H9 (cell line): ENCODE data around the gene NDNF. TPM values are rescaled to one million over a fixed set of nuclear protein-coding genes. Genes with fewer than 3 reads are reported as not detected.
A peak's percentile ranks its signal among the peaks of the same experiment; 100 is the strongest.

ENCODE experiments used
- DNase-seq: peaks from one replicate; pipeline ENCODE4 v3.0.0-alpha.2; 2017
- H2AFZ ChIP-seq: one replicate; pipeline ENCODE4 v1.6.1; 2013; ENCODE audit warnings: mild to moderate bottlenecking, low read length, control low read depth, moderate library complexity
- H2AK5ac ChIP-seq: 2 replicates; pipeline ENCODE4 v1.6.1; 2013; ENCODE audit warnings: low read length, control low read depth, mixed read lengths; ENCODE audit not compliant: insufficient read length
- H2BK120ac ChIP-seq: one replicate; pipeline ENCODE4 v1.6.1; 2013; ENCODE audit warnings: low read depth, mild to moderate bottlenecking, low read length, control low read depth, inconsistent platforms; ENCODE audit not compliant: poor library complexity, severe bottlenecking
- H2BK12ac ChIP-seq: 2 replicates; pipeline ENCODE4 v1.6.1; 2013; ENCODE audit warnings: low read length, control low read depth, mixed read lengths, low read depth; ENCODE audit not compliant: insufficient read length
- H2BK15ac ChIP-seq: 2 replicates; pipeline ENCODE4 v1.6.1; 2013; ENCODE audit warnings: low read depth, low read length, control low read depth
- H2BK20ac ChIP-seq: one replicate; pipeline ENCODE4 v1.6.1; 2013; ENCODE audit warnings: low read depth, mild to moderate bottlenecking, low read length, control low read depth, inconsistent platforms; ENCODE audit not compliant: poor library complexity, severe bottlenecking
- H2BK5ac ChIP-seq: 2 replicates; pipeline ENCODE4 v1.6.1; 2013; ENCODE audit warnings: low read length, control low read depth, mixed read lengths; ENCODE audit not compliant: insufficient read length
- H3K14ac ChIP-seq: 2 replicates; pipeline ENCODE4 v1.6.1; 2013; ENCODE audit warnings: low read length, control low read depth; ENCODE audit not compliant: insufficient read depth
- H3K18ac ChIP-seq: 2 replicates; pipeline ENCODE4 v1.6.1; 2013; ENCODE audit warnings: low read depth, mild to moderate bottlenecking, mixed read lengths, low read length, control low read depth; ENCODE audit not compliant: insufficient read length
- H3K23ac ChIP-seq: 2 replicates; pipeline ENCODE4 v1.6.1; 2013; ENCODE audit warnings: low read length, control low read depth, mixed read lengths, low read depth; ENCODE audit not compliant: insufficient read length
- H3K23me2 ChIP-seq: 2 replicates; pipeline ENCODE4 v1.6.1; 2013; ENCODE audit warnings: low read depth, mild to moderate bottlenecking, mixed read lengths, low read length, control low read depth; ENCODE audit not compliant: insufficient read length, poor library complexity, severe bottlenecking
- H3K27ac ChIP-seq: 2 replicates; pipeline ENCODE4 v1.5.1; 2013; ENCODE audit warnings: low read length, control low read depth, mixed read lengths, low read depth; ENCODE audit not compliant: insufficient read length
- H3K27me3 ChIP-seq: 2 replicates; pipeline ENCODE4 v1.6.1; 2013; ENCODE audit warnings: low read length, control low read depth, inconsistent platforms; ENCODE audit not compliant: insufficient read depth
- H3K4ac ChIP-seq: 2 replicates; pipeline ENCODE4 v1.6.1; 2013; ENCODE audit warnings: low read depth, mild to moderate bottlenecking, control low read depth, inconsistent platforms, low read length, moderate library complexity
- H3K4me1 ChIP-seq: 2 replicates; pipeline ENCODE4 v1.6.1; 2013; ENCODE audit warnings: low read length, control low read depth, inconsistent platforms; ENCODE audit not compliant: insufficient read depth
- H3K4me2 ChIP-seq: 2 replicates; pipeline ENCODE4 v1.6.1; 2013; ENCODE audit warnings: low read length, control low read depth, mixed read lengths; ENCODE audit not compliant: insufficient read length, insufficient read depth
- H3K56ac ChIP-seq: 2 replicates; pipeline ENCODE4 v1.6.1; 2013; ENCODE audit warnings: low read depth, mild to moderate bottlenecking, mixed read lengths, low read length, control low read depth; ENCODE audit not compliant: insufficient read length
- H3K79me1 ChIP-seq: 2 replicates; pipeline ENCODE4 v1.6.1; 2013; ENCODE audit warnings: low read depth, mild to moderate bottlenecking, moderate library complexity, low read length, control low read depth, inconsistent platforms; ENCODE audit not compliant: insufficient read depth, poor library complexity, severe bottlenecking
- H3K79me2 ChIP-seq: 2 replicates; pipeline ENCODE4 v1.6.1; 2013; ENCODE audit warnings: low read length, control low read depth, inconsistent platforms; ENCODE audit not compliant: insufficient read depth
- H3K9ac ChIP-seq: 2 replicates; pipeline ENCODE4 v1.6.1; 2013; ENCODE audit warnings: low read length, control low read depth, mixed read lengths; ENCODE audit not compliant: insufficient read length; ENCODE audit errors: extremely low read depth
- H3K9me3 ChIP-seq: one replicate; pipeline ENCODE4 v1.6.1; 2013; ENCODE audit warnings: low read depth, low read length, inconsistent platforms; ENCODE audit not compliant: control insufficient read depth
- H3T11ph ChIP-seq: one replicate; pipeline ENCODE4 v1.6.1; 2013; ENCODE audit warnings: mild to moderate bottlenecking, low read length, control low read depth, inconsistent platforms
- H4K20me1 ChIP-seq: one replicate; pipeline ENCODE4 v1.6.1; 2013; ENCODE audit not compliant: control insufficient read depth, insufficient read length, insufficient read depth
- H4K5ac ChIP-seq: 2 replicates; pipeline ENCODE4 v1.6.1; 2013; ENCODE audit warnings: low read depth, mild to moderate bottlenecking, mixed read lengths, low read length, control low read depth; ENCODE audit not compliant: insufficient read length
- H4K8ac ChIP-seq: replicated peaks from 2 replicates; pipeline ENCODE4 v1.6.1; 2013; ENCODE audit warnings: low read length, control low read depth, mixed read lengths, low read depth; ENCODE audit not compliant: insufficient read length
- H4K91ac ChIP-seq: 2 replicates; pipeline ENCODE4 v1.6.1; 2013; ENCODE audit warnings: low read depth, mild to moderate bottlenecking, moderate library complexity, mixed read lengths, low read length, control low read depth; ENCODE audit not compliant: insufficient read length
- H3K27ac Mint-ChIP-seq, 3 experiments: 2 replicates in 2 of 3; 3 replicates in 1 of 3; pipeline ENCODE4 v1.8.0; 2020 to 2021; ENCODE audit warnings: mixed read lengths in 3 of 3, mild to moderate bottlenecking in 1 of 3, moderate library complexity in 1 of 3
- H3K27me3 Mint-ChIP-seq: 2 replicates; pipeline ENCODE4 v1.8.0; 2021; ENCODE audit warnings: low read depth, mild to moderate bottlenecking, moderate library complexity, mixed read lengths
- H3K36me3 Mint-ChIP-seq, 3 experiments: 2 replicates in 2 of 3; 3 replicates in 1 of 3; pipeline ENCODE4 v1.8.0; 2020 to 2021; ENCODE audit warnings: low read depth in 3 of 3, mixed read lengths in 3 of 3; ENCODE audit not compliant: insufficient read depth in 1 of 3
- H3K4me1 Mint-ChIP-seq, 2 experiments: 2 replicates each; pipeline ENCODE4 v1.8.0; 2020; ENCODE audit warnings: mixed read lengths in 2 of 2
- H3K4me3 Mint-ChIP-seq, 2 experiments: 2 replicates in 1 of 2; 3 replicates in 1 of 2; pipeline ENCODE4 v1.8.0; 2020 to 2021; ENCODE audit warnings: mild to moderate bottlenecking in 2 of 2, mixed read lengths in 2 of 2, moderate library complexity in 1 of 2
- H3K9me3 Mint-ChIP-seq, 2 experiments: 2 replicates in 1 of 2; 3 replicates in 1 of 2; pipeline ENCODE4 v1.8.0; 2020; ENCODE audit warnings: mild to moderate bottlenecking in 2 of 2, mixed read lengths in 2 of 2, moderate library complexity in 1 of 2
- CTCF ChIP-seq: fragments of 200-600 bp; sonication (generic); conservative IDR thresholded peaks from 3 replicates; pipeline ENCODE4 v1.8.0; 2021; ENCODE audit warnings: antibody characterized with exemption, mild to moderate bottlenecking
- WGBS: extraction: QIAGEN DNeasy Blood & Tissue Kit; methylation state at CpG from one replicate; pipeline ENCODE4 v1.1.7; 2013; ENCODE audit warnings: missing lambda C conversion rate, low lambda C conversion rate, mixed read lengths; ENCODE audit not compliant: insufficient read length; ENCODE audit errors: extremely low coverage; 5-methylcytosine and 5-hydroxymethylcytosine counted together
- total RNA-seq: library from RNA; stranded (reverse); gene quantifications from 2 replicates; pipeline ENCODE4 v1.2.1, GENCODE V29; 2021

Gene NDNF
- total RNA-seq, 1 experiment from 2014 or later = 0.17 TPM

GRCh38 chr4:121096629-121097028 lies 24.3 kb upstream of the NDNF start:
- no peak overlapping the region for H3K23ac ChIP-seq
- no peak overlapping the region for H2AFZ ChIP-seq
- no peak overlapping the region for H3K4me2 ChIP-seq
- no peak overlapping the region for H3K4ac ChIP-seq
- DNase-seq = no peak
- no peaks in the 10 kb centered on the region for H3K4me1 Mint-ChIP-seq
- no peak overlapping the region for H4K5ac ChIP-seq
- H3K27me3 ChIP-seq = no peaks in the 10 kb centered on the region
- no peaks in the 10 kb centered on the region for H3K9me3 ChIP-seq
- no peaks in the 10 kb centered on the region for H3K79me2 ChIP-seq
- H4K91ac ChIP-seq = no peak overlapping the region
- H2BK12ac ChIP-seq = no peak overlapping the region
- no peak overlapping the region for H3T11ph ChIP-seq
- H3K56ac ChIP-seq = no peak overlapping the region
- no peaks in the 10 kb centered on the region for H3K4me1 ChIP-seq
- no peak overlapping the region for H3K27ac Mint-ChIP-seq
- H3K36me3 Mint-ChIP-seq = no peaks in the 10 kb centered on the region
- no peak overlapping the region for H3K14ac ChIP-seq
- no peaks in the 10 kb centered on the region for H3K79me1 ChIP-seq
- no peaks in the 10 kb centered on the region for H3K9me3 Mint-ChIP-seq
- H4K8ac ChIP-seq = no peak overlapping the region
- H2AK5ac ChIP-seq = no peak overlapping the region
- no peak overlapping the region for H3K4me3 Mint-ChIP-seq
- peak; percentile 75 for TF ChIP-seq CTCF
- no peak overlapping the region for H2BK15ac ChIP-seq
- H3K27me3 Mint-ChIP-seq = no peaks in the 10 kb centered on the region
- no peak overlapping the region for H3K18ac ChIP-seq
- H2BK20ac ChIP-seq = no peak overlapping the region
- H3K27ac ChIP-seq = no peak overlapping the region
- no peaks in the 10 kb centered on the region for H3K23me2 ChIP-seq
- H4K20me1 ChIP-seq = no peaks in the 10 kb centered on the region
- H2BK120ac ChIP-seq = no peak overlapping the region
- H2BK5ac ChIP-seq = no peak overlapping the region
- H3K9ac ChIP-seq = no peak overlapping the region
- no CpG with 5 or more reads among the region's 2 CpGs for WGBS
